ENCODE data around the gene UVSSA.

Gene UVSSA

GRCh38 chr4:1305781-1306455, 41.1 kb upstream of the UVSSA start:
- no peak overlapping the region for H3K27ac ChIP-seq
- TF ChIP-seq, protein P1, sequence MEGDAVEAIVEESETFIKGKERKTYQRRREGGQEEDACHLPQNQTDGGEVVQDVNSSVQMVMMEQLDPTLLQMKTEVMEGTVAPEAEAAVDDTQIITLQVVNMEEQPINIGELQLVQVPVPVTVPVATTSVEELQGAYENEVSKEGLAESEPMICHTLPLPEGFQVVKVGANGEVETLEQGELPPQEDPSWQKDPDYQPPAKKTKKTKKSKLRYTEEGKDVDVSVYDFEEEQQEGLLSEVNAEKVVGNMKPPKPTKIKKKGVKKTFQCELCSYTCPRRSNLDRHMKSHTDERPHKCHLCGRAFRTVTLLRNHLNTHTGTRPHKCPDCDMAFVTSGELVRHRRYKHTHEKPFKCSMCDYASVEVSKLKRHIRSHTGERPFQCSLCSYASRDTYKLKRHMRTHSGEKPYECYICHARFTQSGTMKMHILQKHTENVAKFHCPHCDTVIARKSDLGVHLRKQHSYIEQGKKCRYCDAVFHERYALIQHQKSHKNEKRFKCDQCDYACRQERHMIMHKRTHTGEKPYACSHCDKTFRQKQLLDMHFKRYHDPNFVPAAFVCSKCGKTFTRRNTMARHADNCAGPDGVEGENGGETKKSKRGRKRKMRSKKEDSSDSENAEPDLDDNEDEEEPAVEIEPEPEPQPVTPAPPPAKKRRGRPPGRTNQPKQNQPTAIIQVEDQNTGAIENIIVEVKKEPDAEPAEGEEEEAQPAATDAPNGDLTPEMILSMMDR (IDR thresholded peaks at IDR 0.05), result no peak
- no peak for TF ChIP-seq ZFX (IDR thresholded peaks at IDR 0.05; ENCODE audit: borderline replicate concordance)

DNA sequence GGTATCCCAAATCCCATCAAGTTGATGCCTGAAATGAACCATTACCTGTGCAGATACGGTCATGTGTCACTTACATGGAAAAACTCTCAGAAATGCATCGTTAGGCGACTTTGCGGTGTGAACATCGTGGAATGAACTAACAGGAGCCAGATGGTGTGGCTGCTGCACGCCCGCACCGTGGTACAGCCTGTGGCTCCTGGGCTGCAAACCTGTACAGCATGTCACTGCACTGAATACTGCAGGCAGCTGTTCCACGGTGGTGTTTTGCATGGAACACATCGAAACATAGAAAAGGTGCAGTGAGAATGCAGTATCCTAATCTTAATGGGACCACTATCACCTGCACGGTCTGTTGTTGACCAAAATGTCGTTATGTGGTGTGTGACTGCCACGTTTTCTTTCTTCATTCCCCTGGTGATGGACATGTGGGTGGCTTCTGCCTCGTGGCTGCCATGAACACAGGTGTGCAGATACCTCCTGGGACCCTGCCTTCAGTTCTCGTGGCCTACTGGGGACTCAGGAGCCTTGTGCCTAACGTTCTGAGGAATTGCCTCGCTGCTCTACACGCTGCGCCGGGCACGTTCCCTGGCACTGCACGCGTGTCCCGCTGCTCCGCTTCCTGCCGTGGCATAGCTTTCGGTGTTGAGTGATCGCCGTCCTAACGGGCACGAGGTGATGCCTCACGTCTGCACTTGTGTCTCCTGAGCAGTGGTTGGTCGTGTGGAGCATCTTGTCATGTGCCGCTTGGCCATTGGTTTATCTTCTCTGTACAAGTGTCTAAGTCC, 38.9 kb upstream of the UVSSA start:
- H3K27ac ChIP-seq, result no peak overlapping the region
- TF ChIP-seq, protein P1 (IDR thresholded peaks at IDR 0.05), result no peak
- TF ChIP-seq ZFX (IDR thresholded peaks at IDR 0.05; ENCODE audit: borderline replicate concordance), result no peak

DNA sequence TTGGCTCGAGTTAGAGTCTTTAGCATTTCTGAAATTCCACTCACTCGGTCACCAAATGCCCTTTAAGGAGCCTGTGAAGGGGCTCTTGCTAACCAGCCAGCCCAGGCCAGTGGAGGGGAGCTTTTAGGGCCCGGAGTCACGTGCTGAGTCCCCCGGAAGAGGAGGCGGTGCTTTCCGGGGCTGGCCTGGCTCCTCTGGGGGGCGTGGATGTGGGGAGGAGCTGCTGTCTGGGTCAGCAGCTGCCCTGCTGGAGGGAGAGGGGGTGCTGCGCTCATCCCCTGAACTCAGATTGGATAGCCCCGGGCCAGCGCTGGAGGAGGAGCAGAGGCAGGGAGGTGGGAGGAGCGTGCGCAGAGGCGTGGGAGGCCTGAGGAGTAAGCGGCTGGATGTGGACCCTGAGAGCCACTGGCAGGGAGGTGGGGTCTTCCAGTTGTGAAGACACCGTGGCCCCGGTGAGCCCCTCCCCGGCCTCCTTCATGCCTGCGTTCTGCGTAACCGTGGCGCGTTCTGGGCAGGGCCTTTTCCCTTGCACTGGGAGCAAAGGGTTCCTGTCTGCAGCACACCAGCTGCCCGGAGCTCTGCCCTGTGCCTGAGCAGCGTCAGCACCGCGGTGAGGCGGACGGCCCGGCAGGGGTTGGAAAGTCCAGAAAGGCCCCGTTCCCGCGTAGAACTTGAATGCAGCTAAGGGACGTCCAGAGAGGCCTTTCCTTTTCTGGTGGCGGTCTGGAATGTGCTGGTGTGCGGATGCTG, 37.6 kb upstream of the UVSSA start:
- TF ChIP-seq, protein P1 (IDR thresholded peaks at IDR 0.05), result no peak
- TF ChIP-seq ZFX (IDR thresholded peaks at IDR 0.05; ENCODE audit: borderline replicate concordance), result no peak
- no peak overlapping the region for H3K27ac ChIP-seq

DNA sequence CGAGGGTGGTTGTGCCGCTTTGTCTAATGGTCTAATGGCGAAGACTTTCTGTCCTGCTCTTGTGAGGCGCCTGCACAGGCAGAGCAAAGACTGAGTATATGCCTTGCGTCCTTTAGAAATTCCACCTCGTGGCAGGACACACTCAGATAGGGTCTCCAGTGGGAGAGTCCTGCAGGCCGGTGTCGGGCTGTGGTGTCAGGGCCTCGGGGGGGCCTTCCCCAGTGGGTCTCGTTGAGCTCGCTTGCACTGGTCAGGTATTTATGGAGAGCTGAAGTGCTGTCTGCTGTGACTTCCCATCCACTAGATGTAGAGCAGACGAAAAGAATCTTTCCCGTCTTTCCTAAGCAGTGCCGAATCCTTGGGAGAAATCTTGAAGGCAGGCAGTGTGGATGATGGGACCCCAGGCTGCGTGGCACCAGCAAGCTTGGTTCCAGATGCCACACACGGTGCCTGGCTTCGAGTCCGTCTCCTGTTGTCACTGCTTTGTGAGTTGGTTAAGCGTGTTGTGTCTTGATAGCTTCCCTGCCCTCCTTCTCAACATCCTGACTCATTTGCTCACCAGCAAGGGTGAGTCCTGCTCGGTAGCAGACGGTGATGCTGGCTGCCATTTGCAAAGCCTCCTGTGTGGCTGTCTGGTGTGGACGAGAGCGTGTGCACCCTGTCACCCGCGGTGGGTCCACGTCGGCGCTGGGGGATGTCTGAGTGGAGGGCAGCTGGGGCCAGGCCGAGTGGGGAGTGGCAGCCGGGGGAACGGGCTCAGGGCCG, 36.8 kb upstream of the UVSSA start:
- TF ChIP-seq, protein P1 (IDR thresholded peaks at IDR 0.05), result no peak
- no peak for TF ChIP-seq ZFX (IDR thresholded peaks at IDR 0.05; ENCODE audit: borderline replicate concordance)
- no peak overlapping the region for H3K27ac ChIP-seq

GRCh38 chr4:1310796-1311631, 36.0 kb upstream of the UVSSA start:
- no peak overlapping the region for H3K27ac ChIP-seq
- TF ChIP-seq, protein P1 (IDR thresholded peaks at IDR 0.05), result no peak
- TF ChIP-seq ZFX (IDR thresholded peaks at IDR 0.05; ENCODE audit: borderline replicate concordance), result no peak
